ENCODE results near the gene TSPEAR.
"Not testable (repeated sequence)": the region's sequence is repeated elsewhere in the genome, so short reads cannot be mapped to it uniquely, and the experiment has no call there.

Gene TSPEAR

DNA sequence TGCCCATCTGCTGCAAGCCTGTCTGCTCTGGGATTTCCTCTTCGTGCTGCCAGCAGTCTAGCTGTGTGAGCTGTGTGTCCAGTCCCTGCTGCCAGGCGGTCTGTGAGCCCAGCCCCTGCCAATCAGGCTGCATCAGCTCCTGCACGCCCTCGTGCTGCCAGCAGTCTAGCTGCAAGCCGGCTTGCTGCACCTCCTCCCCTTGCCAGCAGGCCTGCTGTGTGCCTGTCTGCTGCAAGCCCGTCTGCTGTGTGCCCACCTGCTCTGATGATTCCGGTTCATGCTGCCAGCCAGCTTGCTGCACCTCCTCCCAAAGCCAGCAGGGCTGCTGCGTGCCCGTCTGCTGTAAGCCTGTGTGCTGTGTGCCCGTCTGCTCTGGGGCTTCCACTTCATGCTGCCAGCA is 110.3 kb downstream of the TSPEAR start:
- DNase-seq = not testable (repeated sequence)

DNA sequence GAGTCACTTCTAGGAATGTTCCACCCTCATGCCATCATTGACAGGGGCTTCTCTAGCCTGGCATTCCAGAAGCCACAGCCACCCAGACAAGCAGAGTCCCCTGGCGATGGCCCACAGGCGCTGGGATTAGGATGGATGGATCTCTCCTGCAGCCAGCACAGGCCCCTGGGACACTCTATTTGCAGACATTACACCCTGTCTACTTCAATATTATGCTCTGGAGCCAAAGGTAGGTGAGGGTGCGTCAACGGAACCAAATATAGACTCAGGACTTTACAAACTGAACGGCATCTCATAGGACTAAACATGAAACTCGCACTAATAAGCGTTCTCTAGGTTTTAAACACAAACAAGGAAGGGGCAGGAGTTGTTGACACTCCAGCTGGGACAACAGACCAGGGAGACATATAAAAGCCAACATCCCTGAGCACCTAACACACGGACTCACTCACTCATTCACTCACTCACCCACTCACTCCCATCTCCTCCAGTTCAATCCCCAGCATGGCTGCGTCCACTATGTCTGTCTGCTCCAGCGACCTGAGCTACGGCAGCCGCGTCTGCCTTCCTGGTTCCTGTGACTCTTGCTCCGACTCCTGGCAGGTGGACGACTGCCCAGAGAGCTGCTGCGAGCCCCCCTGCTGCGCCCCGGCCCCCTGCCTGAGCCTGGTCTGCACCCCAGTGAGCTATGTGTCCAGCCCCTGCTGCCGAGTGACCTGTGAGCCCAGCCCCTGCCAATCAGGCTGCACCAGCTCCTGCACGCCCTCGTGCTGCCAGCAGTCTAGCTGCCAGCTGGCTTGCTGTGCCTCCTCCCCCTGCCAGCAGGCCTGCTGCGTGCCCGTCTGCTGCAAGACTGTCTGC is 111.0 kb downstream of the TSPEAR start, which contains the start of gene KRTAP10-7:
Gene KRTAP10-7, plus strand, starts transcription at position 480 of the 861 bp plus-strand sequence. Its CDS starts 25 bp downstream, at position 505.
- DNase-seq = not testable (repeated sequence)

DNA sequence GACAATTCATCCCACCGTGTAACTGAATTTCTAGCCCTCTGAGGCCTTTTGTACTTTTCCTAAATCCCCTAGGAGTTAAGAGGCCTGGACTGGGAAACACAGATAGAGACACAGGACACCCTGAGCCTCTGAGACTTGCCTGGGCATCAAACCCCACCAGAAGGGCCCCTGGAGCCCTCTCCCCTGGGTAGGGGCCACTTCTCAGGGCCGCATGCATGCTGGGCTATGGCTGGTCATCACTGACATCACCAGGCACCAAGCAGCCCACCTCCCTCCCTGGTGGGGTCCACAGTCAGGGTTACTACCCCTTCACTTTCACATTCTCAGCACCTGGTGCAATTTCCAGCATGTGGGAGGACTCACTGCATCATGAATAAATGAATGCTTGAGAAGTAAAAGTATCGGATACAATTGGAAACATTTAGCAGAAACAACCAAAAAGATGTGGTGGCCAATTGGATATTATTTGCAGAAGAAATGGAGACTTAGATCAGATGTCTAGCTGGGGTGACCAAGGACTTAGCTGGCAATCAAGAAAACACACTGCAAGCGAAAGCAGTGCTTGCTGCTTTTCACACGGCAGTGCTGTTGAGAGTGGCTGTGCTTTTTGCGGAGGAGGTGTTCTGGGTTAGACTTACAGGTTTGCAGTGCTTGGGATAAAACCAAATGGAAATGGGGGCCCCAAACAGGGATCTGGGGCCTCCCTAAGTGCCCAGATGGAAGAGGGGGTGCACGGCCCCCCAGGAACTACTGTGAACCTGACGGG is 111.9 kb downstream of the TSPEAR start:
- no peak for DNase-seq

DNA sequence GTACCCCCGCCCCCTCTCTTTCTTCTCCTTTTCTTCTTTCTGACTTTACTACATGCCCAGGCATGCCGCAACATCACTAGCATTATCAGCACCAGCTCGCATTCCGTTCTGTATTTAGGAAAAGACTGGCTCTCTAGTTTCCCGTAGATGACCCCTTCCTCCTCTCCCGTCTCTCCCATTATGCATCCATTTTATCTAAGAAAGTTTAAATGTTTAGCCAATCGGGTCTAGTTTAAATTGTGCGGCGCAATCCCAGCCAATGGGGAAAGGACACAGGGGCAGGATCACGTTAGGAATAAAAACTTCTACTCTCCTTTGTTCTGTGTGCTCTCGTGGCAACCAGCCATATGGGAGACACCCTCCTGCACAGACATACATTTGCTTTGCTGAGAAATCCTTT is 113.3 kb downstream of the TSPEAR start:
- DNase-seq = no peak

DNA sequence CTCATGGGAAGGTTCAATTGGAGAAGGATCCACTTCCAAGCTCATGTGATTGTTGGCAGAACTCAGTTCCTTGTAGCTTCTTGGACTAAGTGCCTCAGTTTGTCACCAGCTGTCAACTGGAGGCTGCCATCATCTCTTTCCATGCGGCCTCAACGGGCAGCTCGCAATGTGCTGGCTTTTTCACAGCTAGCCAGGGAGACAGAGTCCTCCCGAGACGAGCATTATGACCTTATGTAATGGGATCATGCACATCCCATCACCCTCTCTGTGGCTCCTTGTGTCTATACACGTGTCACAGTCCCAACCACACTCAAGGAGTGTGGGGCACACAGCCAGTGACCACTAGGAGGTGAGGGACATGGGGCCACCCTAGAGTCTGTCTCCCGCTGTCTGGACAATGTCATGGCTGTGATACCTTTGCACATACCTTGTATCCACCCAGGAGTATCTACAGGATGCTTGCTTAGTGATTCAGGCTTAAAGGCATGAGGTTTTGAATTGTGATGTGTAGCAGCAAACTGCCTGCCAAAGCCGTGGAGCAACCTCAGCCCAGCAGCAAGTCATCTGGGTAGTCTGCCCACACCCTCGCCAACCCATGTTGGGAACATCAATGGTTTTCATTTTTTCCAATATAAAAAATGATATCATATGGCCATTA is 115.2 kb downstream of the TSPEAR start:
- DNase-seq = no peak

DNA sequence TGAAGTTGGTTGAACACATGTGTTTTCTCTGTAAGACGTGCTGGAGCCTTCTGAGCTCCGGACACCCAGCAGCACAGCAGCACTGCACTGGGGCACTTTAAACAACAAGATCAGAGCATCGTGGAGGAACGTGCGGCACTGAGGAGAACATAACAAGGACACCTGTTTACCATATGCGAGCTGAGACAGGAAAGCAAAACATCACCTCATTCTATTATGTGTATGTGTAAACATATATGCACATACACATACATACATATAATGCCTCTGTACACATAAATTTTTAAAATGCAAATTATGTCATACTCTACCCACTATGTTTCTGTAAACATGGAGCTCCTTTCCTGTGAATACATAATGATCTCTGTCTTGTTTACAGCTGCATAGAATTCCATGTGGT is 115.8 kb downstream of the TSPEAR start:
- DNase-seq = no peak

DNA sequence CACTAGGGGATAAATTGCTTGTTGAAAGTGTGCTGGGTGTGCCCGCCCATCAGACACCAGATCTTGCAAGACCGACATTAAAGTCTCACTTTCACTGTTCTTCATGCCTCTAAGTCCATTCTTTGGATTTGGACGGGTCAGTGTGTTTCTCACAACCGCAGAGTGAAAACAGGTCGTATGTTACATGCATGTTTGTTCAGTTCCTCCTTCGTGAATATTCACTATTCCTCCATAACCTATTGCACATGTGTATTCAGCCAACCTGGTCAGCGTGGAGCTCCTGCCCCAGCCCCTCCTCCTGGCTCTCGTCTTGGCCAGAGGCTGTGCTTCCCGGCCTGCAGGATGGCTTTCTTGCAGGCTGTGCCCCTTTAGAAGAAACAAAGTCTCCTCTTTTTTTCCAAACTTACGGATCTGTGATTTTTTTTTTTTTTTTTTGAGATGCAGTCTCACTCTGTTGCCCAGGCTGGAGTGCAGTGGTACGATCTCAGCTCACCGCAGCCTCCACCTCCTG is 116.9 kb downstream of the TSPEAR start:
- no peak for DNase-seq

DNA sequence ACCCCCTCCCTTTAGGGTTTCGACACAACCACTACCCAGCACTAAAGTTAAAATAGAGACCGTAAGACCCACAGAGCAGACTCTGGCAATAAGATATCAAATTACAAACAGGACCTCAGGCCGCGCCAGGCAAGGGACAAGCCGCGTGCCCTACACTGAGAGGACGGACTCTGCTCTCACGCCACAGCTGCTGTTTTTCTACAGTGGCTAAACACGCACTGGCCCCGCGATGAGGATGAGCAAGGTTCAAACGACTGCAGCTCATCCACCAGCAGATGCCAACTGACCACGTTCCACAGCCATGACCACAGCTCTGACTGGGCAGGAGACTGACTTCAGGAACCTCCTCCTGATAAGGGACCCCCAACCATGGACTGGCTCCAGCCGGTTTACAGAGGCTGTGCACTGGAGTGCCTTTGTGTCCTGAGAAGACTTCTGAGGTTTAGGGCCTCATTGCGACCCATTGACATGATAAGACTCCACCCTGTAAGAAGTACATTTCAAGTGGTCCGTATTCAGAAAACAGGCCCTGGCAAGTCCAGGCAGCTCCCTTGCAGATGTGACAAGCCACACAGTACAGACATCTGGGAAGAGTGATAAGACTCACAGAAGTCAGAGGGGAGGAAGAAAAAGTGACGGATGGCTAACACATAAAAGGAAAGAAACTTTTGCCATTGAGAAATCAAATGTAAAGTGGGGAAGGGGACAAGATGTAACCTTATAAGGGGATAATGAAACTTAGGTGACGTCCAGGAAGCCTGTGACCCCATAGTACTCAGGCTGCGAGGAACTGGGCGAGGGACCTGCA is 117.6 kb downstream of the TSPEAR start:
- DNase-seq = no peak

DNA sequence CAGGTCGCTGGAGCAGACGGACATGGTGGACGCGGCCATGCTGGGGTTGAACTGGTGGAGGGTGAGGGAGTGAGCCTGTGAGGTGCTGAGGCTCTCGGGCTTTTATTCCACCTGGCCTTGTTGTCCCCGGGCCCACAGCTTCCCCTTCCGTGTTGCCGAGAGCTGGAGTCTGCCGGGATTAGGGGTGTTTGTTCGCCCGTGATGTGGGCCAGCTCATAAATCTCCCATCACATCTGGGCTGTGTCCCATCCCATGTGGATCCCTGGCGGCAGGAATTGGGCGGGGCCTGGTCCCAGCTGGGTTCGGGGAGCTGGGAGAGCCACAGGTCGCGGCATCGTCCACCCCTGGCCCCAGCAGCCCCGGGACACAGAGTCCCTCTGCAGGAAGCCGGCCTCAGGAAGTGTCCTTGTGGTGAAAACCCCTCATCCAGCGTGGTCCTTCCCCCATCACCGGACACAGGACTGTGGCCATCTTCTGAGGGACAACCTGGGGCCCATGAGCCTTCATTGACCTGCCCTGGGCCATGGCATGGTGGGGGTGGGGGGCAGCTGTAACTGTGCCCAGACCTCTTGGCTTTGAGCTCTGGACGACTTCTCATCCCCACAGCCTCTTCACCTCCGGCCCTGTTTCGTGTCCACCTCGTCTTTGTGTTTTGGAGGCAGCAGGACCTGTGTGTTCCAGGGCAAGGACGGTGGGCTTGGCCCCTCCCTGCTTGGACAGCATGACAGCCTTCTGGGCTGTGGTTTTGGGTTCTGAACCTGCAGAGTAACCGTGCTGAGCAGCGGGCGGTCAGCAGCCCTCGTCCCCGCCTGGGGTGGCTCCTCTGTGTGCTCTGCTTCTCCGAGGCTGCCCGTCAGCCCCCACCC is 118.7 kb downstream of the TSPEAR start, which contains the start of gene KRTAP10-6:
Gene KRTAP10-6, minus strand, starts transcription at position 60 of the 866 bp plus-strand sequence. Its CDS starts 21 bp downstream, at position 39.
- no peak for DNase-seq

DNA sequence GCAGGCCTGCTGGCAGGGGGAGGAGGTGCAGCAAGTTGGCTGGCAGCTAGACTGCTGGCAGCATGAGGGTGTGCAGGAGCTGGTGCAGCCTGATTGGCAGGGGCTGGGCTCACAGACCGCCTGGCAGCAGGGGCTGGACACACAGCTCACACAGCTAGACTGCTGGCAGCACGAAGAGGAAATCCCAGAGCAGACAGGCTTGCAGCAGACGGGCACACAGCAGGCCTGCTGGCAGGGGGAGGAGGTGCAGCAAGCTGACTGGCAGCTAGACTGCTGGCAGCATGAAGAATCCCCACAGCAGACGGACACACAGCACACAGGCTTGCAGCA is 119.6 kb downstream of the TSPEAR start:
- not testable (repeated sequence) for DNase-seq

DNA sequence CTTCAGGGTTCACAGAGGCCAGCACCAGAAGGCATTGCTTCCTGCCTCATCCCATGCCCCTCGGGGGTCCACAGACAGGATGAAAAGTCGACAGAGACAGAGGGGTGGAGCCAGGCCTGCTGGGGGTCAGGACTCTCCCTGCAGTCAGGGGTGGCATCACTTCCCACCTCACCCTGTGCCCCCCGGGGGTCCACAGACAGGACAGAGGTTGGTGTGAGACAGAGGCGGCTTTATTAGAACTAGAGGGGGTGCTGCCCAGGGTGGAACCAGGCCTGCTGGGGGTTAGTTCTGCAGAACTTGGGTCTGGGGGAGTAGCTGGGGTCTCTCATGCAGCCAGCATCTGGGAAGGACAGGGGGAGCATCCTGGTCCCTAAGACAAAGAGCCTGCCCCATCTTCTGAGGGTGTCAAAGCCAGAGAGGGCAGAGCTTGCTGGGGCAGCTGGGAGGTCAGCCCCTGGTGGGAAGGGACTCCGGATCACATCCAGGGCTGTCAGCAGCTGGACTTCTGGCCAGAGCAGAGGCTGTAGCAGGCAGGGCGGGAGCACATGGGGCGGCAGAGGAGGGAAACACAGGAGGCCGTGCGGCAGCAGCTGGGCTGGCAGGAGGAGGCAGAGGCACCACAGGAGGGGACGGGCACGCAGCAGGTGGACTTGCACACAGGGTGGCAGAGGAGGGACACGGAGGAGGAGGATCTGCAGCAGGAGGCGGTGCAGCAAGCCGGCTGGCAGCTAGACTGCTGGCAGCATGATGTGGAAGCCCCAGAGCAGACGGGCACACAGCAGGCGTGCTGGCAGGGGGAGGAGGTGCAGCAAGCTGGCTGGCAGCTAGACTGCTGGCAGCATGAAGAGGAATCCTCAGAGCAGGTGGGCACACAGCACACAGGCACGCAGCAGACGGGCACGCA is 120.2 kb downstream of the TSPEAR start:
- not testable (repeated sequence) for DNase-seq

DNA sequence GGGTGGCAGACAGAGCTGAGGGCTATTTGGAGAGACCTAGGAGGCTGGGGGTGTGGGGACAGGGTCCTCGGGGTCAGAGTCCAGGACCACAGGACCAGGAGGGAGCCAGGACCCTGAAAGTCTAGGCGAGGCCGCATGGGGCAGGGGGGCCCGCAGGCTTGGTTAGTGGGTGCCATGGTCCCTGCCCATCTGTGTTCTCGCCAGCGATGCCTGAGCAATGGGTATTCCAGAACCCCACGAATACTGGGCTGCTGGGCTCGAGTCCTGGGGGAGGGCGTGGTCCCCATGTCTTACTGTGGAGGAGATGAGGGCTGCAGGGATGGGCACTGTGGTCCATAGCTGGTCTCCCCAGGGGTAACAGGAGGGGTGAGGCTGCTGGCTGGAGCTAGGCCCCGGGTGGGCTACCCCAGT is 121.1 kb downstream of the TSPEAR start:
- no peak for DNase-seq

DNA sequence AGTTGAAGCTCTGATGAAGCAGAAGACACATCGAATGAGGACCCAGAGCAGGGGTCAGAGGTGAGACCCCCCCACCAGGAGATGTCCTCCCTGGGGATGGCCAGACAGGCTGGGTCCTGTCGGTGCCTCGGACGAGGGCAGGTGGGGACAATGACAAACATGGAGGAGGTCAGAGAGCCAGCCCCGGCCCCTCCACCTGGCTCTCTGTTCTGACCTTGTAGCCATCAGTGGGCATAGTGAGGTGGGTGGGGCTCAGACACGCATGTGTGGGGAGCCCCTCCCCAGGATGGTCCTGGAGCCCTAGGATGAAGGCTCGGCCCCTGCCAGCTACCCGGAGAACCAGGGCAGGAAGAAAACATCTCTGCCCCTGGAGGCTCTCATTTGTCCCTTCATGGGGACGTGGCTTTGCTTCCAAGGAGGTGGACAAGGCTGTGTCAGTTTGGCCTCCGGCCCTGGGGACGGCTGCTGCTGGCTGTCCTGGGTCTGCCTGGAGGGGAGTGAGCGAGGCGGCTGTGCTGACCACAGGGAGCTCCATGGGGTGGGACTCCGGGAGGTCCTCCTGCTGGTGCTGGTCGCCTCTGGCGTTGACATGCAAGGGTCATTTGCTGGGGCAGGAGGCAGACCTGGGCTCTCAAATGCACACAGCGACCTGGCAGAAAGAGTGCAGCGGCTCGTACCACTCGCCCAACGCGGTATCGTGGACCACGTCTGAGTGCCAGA is 121.6 kb downstream of the TSPEAR start:
- no peak for DNase-seq

DNA sequence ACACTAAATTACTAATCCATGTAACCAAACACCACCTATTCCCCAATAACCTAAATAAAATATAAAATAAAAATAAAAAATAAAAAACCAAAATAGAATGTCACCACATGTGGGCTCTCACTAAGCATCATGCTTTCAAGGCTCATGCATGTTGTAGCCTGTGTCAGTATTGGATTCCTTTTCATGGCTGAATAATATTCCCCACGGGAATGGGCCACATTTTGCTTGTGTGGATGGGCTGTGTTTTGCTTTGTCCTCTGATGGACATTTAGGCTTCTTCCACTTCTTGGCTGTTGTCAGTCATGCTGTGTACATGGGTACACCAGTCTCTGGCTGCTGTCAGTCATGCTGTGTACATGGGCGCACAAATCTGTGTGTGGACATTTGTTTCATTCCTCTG is 122.3 kb downstream of the TSPEAR start:
- DNase-seq = no peak

DNA sequence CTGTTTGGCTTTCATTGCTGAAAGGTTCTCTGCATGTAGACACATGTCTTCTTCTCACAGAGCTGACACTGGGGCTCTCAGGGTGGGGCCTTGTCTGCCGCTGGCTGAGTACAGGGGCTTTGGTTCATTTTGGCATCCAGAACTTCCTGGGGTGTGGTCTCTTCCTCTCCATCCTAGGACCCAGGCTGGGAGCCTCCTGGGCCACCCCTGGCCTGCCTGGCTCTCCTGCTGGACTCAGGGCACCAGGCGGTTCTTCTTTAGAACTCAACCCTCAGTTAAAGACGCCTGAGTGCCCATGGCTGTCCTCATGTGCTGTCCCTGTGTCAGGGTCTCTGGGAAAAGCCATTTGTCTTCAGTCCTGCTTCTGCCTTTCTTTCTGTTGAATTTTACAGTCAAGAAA is 125.5 kb downstream of the TSPEAR start:
- DNase-seq = no peak

DNA sequence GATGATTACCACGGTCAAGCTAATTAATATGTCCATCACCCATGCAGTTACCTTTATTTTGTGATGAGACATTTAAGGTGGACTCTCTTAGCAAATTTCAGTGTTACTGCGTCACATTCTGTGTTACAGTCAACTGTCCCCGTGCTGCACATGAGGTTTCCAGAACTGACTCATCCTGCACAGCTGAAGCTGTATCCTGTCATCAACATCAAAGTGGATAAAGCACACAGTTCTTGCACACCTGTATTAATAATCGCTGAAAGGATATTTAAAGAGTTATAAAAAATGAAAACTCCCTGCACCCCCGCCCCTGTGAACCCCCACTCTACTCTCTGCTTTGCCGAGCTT is 127.6 kb downstream of the TSPEAR start:
- DNase-seq = peak; percentile 24

DNA sequence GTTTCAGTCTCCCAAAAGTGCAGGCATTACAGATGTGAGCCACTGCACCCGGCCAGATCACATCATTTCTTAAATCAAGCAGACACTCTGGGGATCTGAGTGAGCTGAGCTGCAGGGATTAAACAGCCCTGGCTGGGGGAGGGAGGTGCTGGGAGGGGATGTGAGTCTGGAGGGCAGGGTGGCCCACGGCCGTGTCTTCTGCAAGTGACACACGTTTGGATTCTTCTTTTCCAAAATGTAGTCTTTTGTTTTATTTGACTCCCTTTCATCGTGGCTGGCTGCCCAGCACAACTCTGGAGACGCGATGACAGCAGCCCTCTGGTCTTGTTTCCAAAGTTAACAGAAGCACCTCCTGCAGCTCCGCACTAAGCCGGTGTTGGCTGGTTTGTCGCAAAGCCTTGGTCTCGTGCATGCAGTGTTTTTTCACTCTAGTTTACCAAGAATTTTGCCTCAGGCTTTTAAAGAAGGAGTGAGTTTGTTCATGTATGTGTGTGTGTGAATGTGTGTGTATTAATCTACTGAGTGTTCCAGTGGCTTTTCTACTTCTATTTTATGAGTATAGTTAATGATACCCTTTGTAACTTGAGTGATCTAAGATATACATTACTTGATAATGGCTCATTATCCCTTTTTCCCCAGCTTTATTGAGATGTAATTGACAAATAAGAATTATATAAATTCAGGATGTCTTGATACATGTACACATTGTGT is 128.1 kb downstream of the TSPEAR start:
- DNase-seq = no peak

DNA sequence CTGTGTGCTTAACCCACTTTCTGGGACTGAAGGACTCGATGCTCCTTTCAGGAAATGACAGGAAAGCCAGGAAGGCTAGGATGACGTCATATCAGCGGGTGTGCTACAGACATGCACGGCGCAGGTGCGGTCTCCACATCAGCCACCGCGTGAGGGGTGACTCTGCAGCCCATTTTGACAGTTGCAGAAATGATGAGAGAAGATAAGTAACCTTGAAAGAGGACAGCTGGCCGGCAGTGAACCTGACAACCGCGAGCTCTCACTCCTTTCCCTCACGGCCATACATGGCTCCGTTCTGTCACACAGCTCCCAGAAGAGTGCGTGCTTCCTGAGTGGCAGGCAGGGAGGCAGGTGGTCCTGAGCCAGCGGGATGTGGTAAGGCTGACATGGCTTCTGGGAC is 129.3 kb downstream of the TSPEAR start:
- no peak for DNase-seq

DNA sequence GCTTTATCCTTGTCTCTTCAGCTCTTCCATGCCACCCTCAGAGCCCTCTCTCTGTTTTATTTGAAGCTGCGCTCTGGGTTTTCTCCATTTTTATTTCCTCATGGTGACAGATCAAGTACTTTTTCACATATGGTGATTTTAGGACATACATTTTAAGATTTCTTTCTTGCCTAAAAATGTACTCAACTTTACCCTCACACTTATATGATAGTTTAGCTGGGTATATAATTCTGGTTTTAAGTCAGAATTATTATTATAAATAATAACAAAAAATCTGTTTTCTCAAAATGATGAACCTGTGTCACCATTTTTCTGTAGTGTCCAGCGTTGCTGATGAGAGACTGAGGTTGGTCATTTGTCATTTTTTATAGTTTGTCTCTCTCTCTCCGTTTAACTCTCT is 130.2 kb downstream of the TSPEAR start:
- no peak for DNase-seq

Measured in stimulated activated CD4-positive, alpha-beta T cell treated with anti-CD3 and anti-CD28 coated beads, Interleukin-4, amount 100 ng/mL, for 1 hour (primary cell).